GM23338 (cell line): ENCODE data around the gene RUVBL1. TPM values are rescaled to one million over a fixed set of nuclear protein-coding genes. Genes with fewer than 3 reads are reported as not detected.

Experiments
- ATAC-seq: fragments of 200-7000 bp; cut with Tn5 transposase; 3 replicates; pipeline ENCODE4 v1.9.1; 2020
- DNase-seq: peaks from one replicate; pipeline ENCODE4 v3.0.0-alpha.2; 2015; ENCODE audit warnings: low spot score
- H2AFZ ChIP-seq: fragments of 200-600 bp; sonication (generic); 2 replicates; pipeline ENCODE4 v1.8.0; 2016; ENCODE audit warnings: antibody characterized with exemption, mild to moderate bottlenecking, moderate library complexity
- H3F3A ChIP-seq: fragments of 200-600 bp; sonication (generic); replicated peaks from 2 replicates; pipeline ENCODE4 v1.8.0; 2017; ENCODE audit warnings: antibody characterized with exemption, mixed run types, low read depth
- H3K27ac ChIP-seq: fragments of 200-600 bp; sonication (generic); 2 replicates; pipeline ENCODE4 v1.6.1; 2016; ENCODE audit warnings: low read depth
- H3K27me3 ChIP-seq: fragments of 200-600 bp; sonication (generic); 2 replicates; pipeline ENCODE4 v1.8.0; 2016; ENCODE audit warnings: mild to moderate bottlenecking, mixed run types, moderate library complexity; ENCODE audit not compliant: insufficient read depth
- H3K36me3 ChIP-seq: fragments of 200-600 bp; sonication (generic); 2 replicates; pipeline ENCODE4 v1.8.0; 2016; ENCODE audit warnings: mild to moderate bottlenecking; ENCODE audit not compliant: insufficient read depth
- H3K4me1 ChIP-seq: fragments of 200-600 bp; sonication (generic); 2 replicates; pipeline ENCODE4 v1.8.0; 2016; ENCODE audit warnings: mild to moderate bottlenecking, moderate library complexity; ENCODE audit not compliant: insufficient read depth
- H3K4me2 ChIP-seq: fragments of 200-600 bp; sonication (generic); 2 replicates; pipeline ENCODE4 v1.7.1; 2017; ENCODE audit warnings: mixed run types
- H3K4me3 ChIP-seq: fragments of 200-600 bp; sonication (generic); 2 replicates; pipeline ENCODE4 v1.6.1; 2016; ENCODE audit warnings: mixed run types
- H3K79me2 ChIP-seq: fragments of 200-600 bp; sonication (generic); replicated peaks from 2 replicates; pipeline ENCODE4 v1.8.0; 2017; ENCODE audit warnings: mild to moderate bottlenecking; ENCODE audit not compliant: insufficient read depth
- H3K9me2 ChIP-seq: fragments of 200-600 bp; sonication (generic); 2 replicates; pipeline ENCODE4 v1.8.0; 2017; ENCODE audit not compliant: insufficient read depth
- H4K20me1 ChIP-seq: fragments of 200-600 bp; sonication (generic); replicated peaks from 2 replicates; pipeline ENCODE4 v1.8.0; 2017; ENCODE audit warnings: mild to moderate bottlenecking; ENCODE audit not compliant: insufficient read depth
- H3K27ac Mint-ChIP-seq: 2 replicates; pipeline ENCODE4 v1.8.0; 2020; ENCODE audit warnings: inconsistent platforms, mild to moderate bottlenecking, moderate library complexity, mixed read lengths
- H3K27me3 Mint-ChIP-seq: 3 replicates; pipeline ENCODE4 v1.8.0; 2022; ENCODE audit warnings: low read depth, mild to moderate bottlenecking, moderate library complexity, mixed read lengths, inconsistent platforms; ENCODE audit not compliant: insufficient read depth, poor library complexity
- H3K36me3 Mint-ChIP-seq: 3 replicates; pipeline ENCODE4 v1.8.0; 2021; ENCODE audit warnings: low read depth, mild to moderate bottlenecking, inconsistent platforms, moderate library complexity, mixed read lengths
- H3K4me1 Mint-ChIP-seq: 3 replicates; pipeline ENCODE4 v1.8.0; 2020; ENCODE audit warnings: mild to moderate bottlenecking, inconsistent platforms, mixed read lengths
- H3K4me3 Mint-ChIP-seq: 3 replicates; pipeline ENCODE4 v1.8.0; 2021; ENCODE audit warnings: moderate library complexity, mild to moderate bottlenecking, inconsistent platforms, mixed read lengths
- H3K9me3 Mint-ChIP-seq: 3 replicates; pipeline ENCODE4 v1.8.0; 2020; ENCODE audit warnings: moderate library complexity, mild to moderate bottlenecking, inconsistent platforms, mixed read lengths
- CREB1 ChIP-seq: fragments of 250-450 bp; sonication (Bioruptor Pico); IDR thresholded peaks from 2 replicates; pipeline ENCODE4 v1.5.0; 2020; ENCODE audit warnings: low read depth, mild to moderate bottlenecking, moderate library complexity
- ETS1 ChIP-seq: IDR thresholded peaks from 2 replicates; pipeline ENCODE4 v1.6.1; 2016; ENCODE audit warnings: antibody characterized with exemption
- EZH2 ChIP-seq: fragments of 200-600 bp; sonication (generic); IDR thresholded peaks from one replicate; pipeline ENCODE4 v1.8.0; 2017; ENCODE audit warnings: antibody characterized with exemption, mild to moderate bottlenecking, low read depth; ENCODE audit not compliant: unreplicated experiment
- EZH2phosphoT487 ChIP-seq: fragments of 200-600 bp; sonication (generic); IDR thresholded peaks from one replicate; pipeline ENCODE4 v1.8.1; 2018; ENCODE audit warnings: antibody characterized with exemption; ENCODE audit not compliant: unreplicated experiment
- NANOG ChIP-seq: IDR thresholded peaks from 2 replicates; pipeline ENCODE4 v1.6.1; 2016; ENCODE audit warnings: antibody characterized with exemption, borderline replicate concordance
- POLR2AphosphoS5 ChIP-seq: IDR thresholded peaks from 2 replicates; pipeline ENCODE4 v1.6.1; 2016; ENCODE audit warnings: antibody characterized with exemption, low read depth
- REST ChIP-seq: IDR thresholded peaks from one replicate; pipeline ENCODE4 v1.6.1; 2018; ENCODE audit warnings: antibody characterized with exemption; ENCODE audit not compliant: unreplicated experiment
- STAT1 ChIP-seq: IDR thresholded peaks from one replicate; pipeline ENCODE4 v1.6.1; 2016; ENCODE audit warnings: antibody characterized with exemption; ENCODE audit not compliant: unreplicated experiment
- ZNF114 ChIP-seq: fragments of 250-450 bp; sonication (Bioruptor Pico); IDR thresholded peaks from 2 replicates; pipeline ENCODE4 v1.5.0; 2020; ENCODE audit warnings: mild to moderate bottlenecking, moderate library complexity
- ZNF331 ChIP-seq: fragments of 250-450 bp; sonication (Bioruptor Pico); IDR thresholded peaks from 2 replicates; pipeline ENCODE4 v1.5.0; 2020; ENCODE audit warnings: low read depth, mild to moderate bottlenecking, moderate library complexity
- ZNF462 ChIP-seq: fragments of 250-450 bp; sonication (Bioruptor Pico); IDR thresholded peaks from 2 replicates; pipeline ENCODE4 v1.5.0; 2020; ENCODE audit warnings: mild to moderate bottlenecking, moderate library complexity
- polyA plus RNA-seq: library from polyadenylated mRNA; unstranded; fragments of >200 nt; fragmentation: Nextera tagmentation; extraction: Ambion mirVana; gene quantifications from 2 replicates; pipeline ENCODE4 v1.2.1, GENCODE V29; 2016
- total RNA-seq: library from RNA; depleted of rRNA; stranded (reverse); fragments of >200 nt; shearing (Covaris generic); gene quantifications from 2 replicates; pipeline ENCODE4 v1.2.3, GENCODE V29; 2014

Gene RUVBL1
- total and polyA plus RNA-seq, 2 experiments from 2014 or later: 133 to 136 TPM

GRCh38 chr3:128067489-128067888, 56.1 kb downstream of the RUVBL1 start:
- H3K27me3 Mint-ChIP-seq: peaks cover 7% of the 10 kb centered on the region
- H3K4me3 Mint-ChIP-seq: no peak overlapping the region
- H3K4me2 ChIP-seq: no peak overlapping the region
- H4K20me1 ChIP-seq: peaks cover 18% of the 10 kb centered on the region
- H3K9me2 ChIP-seq: no peaks in the 10 kb centered on the region
- DNase-seq (no peak), ATAC-seq (no peak)
- no peak overlapping the region for H3K4me3 ChIP-seq
- H3K4me1 ChIP-seq: no peaks in the 10 kb centered on the region
- peaks cover 86% of the 10 kb centered on the region for H3K36me3 Mint-ChIP-seq
- no peaks in the 10 kb centered on the region for H3K27me3 ChIP-seq
- TF ChIP-seq POLR2AphosphoS5: no peak
- no peak for TF ChIP-seq REST
- TF ChIP-seq EZH2phosphoT487: no peak
- no peak for TF ChIP-seq EZH2
- TF ChIP-seq STAT1: no peak
- no peak for TF ChIP-seq ZNF462 (CRISPR knock-in tag)
- no peak for TF ChIP-seq NANOG
- TF ChIP-seq CREB1: no peak
- TF ChIP-seq ZNF114 (CRISPR knock-in tag): no peak
- TF ChIP-seq ZNF331 (CRISPR knock-in tag): no peak
- TF ChIP-seq ETS1: no peak
- H3K4me1 Mint-ChIP-seq: no peaks in the 10 kb centered on the region
- peaks cover 74% of the 10 kb centered on the region for H3K36me3 ChIP-seq
- no peak overlapping the region for H2AFZ ChIP-seq
- no peak overlapping the region for H3K27ac Mint-ChIP-seq
- no peak overlapping the region for H3K27ac ChIP-seq
- no peaks in the 10 kb centered on the region for H3K9me3 Mint-ChIP-seq
- 0 out of 2 replicates have a peak, but pooled peaks cover 6% of the 10 kb centered on the region for H3F3A ChIP-seq
- no peaks in the 10 kb centered on the region for H3K79me2 ChIP-seq
